Iris pigment epithelial cell (primary cell): Measurements from ENCODE around the gene RAB27B.
"Not testable (repeated sequence)": the region's sequence is repeated elsewhere in the genome, so short reads cannot be mapped to it uniquely, and the experiment has no call there.

Experiments
- DNase-seq: peaks from one replicate; pipeline ENCODE4 v3.0.0-alpha.2; 2011; ENCODE audit warnings: low read depth

Gene RAB27B

DNA sequence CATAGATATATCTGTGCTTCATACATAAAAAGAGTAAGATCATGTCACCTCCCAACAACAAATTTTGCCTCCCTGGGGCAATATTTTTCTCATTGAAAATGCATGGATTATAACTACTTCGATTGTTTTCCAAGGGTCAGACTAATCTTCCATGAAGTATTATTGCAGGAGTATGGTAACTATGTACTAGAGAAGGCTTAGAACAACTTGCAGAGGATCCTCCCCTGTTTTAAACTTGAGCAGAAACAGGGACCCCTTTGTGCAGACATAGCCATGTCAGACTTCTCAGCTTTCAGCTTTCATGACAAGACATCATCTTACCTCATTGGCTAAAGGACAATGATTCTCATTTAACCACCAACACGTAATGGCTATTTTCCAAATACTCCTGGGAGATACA lies 13.2 kb upstream of the RAB27B start:
- no peak for DNase-seq

DNA sequence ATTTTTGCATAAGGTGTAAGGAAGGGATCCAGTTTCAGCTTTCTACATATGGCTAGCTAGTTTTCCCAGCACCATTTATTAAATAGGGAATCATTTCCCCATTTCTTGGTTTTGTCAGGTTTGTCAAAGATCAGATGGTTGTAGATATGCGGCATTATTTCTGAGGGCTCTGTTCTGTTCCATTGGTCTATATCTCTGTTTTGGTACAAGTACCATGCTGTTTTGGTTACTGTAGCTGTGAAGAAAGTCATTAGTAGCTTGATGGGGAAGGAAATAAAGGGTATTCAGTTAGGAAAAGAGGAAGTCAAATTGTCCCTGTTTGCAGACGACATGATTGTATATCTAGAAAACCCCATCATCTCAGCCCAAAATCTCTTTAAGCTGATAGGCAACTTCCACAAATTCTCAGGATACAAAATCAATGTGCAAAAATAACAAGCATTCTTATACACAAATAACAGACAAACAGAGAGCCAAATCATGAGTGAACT lies 7.4 kb upstream of the RAB27B start:
- DNase-seq: not testable (repeated sequence)

DNA sequence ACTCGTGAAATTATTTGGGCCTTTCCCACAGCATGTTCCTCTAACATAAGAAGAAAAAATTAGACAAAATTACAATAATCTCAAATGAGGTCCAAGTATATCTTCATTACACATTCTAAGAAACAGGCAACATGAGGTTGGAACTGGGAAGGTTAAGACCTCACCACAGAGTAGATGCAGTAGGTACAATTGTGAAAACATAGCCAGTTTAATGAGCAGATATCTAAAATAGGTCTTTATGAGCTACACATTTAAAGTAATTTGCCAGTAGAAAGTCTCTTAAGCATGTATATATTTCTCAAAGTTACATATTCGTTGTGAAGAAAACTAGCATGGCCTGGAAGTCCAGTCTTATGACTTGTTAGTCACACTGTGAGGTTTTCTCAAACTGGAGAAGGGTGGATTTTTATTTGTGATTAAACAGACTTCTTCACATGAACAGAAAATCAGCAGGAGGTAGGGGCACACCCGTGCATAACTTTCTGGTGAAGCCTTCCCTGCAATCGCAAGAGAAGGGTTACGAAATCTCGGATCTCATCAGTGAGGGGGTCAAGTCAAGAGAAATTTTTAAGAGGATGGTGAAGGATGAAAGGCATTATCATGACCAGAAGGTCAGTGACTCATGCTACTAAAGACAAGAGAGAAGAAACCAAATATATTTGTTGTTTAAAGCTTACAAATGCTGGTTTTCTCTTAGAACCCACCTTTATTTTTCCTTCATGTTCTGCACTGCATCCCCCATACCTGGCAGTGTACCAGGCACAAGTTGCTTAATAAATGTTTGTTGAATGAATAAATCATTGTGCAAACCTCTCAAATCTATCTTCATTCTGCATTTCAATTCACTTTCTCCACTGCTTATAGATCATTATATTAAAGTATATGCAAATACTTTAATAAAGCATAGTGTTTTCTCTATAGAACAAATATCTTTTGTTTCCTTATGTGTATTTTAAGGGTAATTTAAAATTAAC lies 5.1 kb upstream of the RAB27B start:
- DNase-seq: peak; percentile 100

DNA sequence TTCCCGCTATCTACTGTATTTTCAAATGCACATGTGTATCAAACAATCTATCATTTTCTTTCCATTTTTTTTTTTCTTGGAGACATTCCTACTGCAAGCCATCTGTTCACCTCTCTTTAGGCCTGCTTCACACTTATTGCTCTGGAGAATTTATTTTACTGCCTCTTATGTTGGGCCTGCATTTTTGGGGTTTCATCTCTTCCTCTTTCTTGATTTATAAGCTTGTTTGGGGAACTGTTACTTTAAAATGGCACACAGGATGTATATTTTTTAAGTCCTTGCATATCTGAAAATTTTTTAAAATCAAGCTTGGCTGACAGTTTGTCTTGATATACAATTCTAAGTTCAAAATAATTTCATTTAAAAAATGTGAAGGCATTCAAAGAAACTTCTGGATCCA lies 3.5 kb upstream of the RAB27B start:
- DNase-seq: no peak

DNA sequence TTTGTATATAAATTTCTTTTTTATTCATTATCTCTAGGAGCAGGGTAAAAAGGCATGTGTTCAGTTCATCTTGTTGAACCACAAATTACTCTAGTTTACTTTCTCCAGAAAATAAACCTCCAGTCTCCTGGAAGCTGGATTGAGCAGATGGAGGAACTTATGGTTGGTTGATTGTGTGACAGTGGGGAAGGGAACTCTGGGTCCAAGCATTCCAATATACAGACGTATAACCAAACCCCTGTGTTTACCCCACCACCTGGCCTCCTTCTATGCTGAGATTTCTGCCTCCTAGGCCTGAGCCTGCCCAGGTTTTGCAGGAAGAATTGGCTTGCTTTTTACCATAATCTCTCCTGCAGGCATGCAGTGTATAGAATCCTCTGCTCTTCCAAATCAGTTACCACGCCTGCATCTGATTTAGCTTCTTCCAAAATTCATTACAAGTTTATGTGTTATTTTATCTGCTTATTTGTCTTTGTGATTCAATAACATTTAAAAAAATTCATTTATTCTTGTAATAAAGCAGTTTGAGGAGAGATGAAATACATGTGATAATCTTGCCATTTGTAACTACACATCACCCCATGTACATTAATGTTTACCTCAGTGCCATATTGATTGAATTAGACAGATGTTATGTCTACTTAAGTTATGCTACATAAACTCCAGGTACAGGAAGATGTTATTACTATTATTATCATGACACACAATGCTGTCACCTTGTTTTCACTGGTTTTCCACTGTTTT lies 2.5 kb upstream of the RAB27B start:
- DNase-seq: no peak

DNA sequence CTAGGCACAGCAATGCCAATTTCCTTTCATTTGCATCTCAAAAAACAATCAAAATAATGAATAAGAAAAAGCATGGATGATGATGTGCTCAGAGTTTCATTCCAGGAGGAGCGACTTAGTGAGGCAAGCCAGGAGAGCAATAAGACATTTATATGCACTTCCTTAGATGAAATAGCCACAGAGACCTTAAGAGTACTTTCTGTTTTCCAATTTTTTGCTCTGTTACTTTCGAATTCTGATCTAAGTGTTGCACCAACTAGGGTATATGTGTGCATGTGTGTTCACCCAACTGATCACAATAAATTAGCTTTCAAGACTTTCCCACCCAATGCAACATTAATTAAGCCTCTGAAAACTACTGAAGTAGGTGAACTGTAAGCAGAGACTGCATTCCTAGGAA lies 709 bp downstream of the RAB27B start:
- peak; percentile 50 for DNase-seq

DNA sequence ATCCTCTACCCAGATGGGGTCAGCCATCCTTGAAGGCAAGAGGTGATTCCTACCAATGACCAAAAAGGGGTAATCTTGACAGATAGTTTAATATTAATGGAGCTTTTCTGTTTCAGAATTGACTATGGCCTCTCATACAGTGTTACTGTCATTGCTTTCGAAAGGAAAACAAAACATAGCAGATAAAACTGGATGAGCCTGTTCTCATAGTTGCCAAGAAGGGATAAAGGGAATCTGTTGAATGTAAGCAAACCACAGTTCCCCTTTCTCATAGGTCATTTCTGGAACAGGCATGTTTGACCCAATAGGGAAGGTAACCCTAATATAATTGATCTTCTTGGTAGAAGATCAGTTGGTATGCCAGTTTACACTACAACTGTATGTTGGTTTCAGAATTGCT lies 1.6 kb downstream of the RAB27B start:
- peak; percentile 38 for DNase-seq

DNA sequence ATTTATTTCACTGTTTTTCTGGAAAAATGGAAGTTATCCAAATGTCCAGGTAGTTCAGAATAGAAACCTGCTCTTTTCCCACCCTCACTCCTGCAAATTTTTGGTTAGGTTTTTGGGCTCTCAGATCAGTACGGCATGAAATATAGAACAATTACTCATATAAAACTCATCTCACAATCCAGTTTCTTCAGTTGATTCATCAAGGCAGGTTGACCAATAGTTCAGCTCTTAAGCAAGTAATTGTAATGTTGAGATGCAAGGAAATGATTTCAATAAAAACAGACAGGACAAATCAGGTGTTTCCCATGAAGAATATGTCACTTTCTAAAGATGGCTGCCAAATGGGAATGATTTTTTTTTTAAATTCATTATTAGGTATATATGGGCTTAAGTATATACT lies 2.0 kb downstream of the RAB27B start:
- DNase-seq: peak; percentile 66

DNA sequence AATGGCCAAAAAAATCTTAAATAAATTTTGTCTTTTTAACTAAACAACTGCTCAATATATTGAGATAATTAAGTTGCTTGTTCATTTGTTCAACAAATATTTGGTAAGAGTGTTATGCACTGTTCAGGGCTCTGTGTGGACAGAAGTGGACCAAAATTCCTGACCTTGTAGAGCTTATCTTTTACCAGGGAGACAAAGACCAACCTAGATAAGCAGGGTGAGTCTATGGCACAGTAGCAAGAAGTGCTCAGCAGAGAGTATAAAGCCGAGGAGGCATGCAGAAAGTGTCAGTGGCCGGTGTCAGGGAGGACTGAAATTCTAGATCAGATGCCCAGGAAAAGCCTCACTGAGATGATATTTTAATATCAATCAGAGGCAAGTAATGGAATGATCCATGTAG lies 2.6 kb downstream of the RAB27B start:
- DNase-seq: no peak

DNA sequence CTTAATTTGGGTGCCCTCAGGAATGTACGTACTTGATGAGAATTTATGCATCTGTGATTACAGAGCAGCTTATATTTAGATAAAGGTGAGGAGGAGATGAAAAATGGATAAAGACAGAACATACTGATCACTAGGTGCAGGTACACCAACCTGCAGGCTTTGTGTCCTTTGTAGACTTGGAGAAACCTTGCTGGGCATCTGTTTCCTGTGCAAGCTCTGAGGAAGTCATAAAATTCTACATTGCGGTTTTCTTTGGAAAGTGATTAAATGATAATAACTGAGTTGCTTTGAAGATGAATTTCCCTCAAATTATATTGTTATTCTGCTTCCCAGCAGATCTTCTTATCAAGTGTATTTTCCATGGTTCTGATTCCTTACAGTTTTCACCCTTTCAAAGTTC lies 7.7 kb downstream of the RAB27B start:
- DNase-seq: no peak

DNA sequence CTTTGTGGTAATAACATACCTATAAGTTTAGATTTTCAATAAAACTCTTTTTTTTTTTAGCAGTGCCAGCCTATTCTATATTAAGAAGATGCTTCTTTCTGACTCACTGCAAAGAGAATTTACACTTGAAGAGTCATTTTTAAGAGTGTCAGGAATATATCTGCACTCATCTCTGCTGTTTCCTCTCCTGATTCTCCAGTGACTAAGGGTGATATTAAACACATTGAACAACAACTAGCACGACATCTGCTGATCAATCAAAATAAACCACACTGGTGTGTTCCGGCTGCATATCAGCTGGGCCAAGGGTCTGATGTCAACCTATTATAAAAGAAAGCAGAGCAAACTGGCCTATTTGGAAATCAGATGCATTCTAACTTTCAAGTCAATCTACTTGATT lies 15.0 kb downstream of the RAB27B start:
- peak; percentile 39 for DNase-seq

DNA sequence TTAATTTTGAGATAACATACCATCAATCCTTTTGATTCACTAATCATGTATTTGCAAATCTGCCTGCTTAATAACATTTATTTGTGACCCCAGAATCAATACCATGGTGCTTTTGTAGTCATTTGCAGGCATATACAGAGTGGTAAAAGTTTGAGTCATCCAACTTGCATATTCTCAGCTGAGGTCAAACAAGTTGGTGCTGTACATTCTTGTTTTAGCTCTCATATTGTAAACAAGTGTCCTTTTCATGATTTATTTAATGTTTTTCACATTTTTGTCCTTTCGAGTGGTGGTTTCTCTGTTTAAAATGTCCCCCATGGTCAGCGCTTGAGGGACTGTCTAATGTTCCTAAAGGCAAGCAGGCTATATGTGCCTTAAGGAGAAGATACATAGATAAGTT lies 17.5 kb downstream of the RAB27B start:
- DNase-seq: peak; percentile 87

DNA sequence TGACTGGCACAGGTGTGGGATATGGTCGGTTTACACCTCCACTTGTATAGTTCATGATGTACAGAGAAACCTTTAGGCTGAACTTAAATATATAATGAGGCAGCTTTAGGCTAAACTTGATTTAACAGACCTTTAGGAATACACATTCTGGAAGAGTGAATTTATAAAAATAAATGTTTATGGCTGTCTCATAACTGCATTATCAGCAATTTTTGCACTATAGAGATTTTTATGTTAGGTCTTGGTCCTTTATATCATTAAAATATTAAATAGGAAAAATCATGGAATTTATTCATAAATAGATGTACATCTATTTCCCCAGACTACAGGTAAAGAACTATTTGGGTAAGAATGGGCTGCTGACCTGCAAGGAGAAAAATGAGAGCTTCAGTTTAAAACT lies 19.8 kb downstream of the RAB27B start:
- no peak for DNase-seq

DNA sequence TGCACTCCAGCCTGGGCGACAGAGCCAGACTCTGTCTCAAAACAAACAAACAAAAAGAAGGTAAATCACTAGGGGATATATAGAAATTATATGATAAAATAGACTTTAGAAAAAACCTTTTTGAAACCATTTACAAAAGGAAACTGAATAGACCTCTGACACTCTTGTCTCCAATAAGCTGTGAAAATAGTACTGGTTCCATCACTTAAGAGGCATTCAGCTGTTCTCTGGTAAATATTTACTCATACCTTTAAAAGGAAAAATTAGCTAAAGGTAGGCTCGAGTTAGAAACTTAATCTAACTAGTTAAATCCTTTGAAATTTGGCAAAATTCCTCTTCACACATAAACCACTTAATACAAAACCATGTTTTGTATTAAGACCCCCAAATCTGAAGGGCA lies 21.4 kb downstream of the RAB27B start:
- no peak for DNase-seq

DNA sequence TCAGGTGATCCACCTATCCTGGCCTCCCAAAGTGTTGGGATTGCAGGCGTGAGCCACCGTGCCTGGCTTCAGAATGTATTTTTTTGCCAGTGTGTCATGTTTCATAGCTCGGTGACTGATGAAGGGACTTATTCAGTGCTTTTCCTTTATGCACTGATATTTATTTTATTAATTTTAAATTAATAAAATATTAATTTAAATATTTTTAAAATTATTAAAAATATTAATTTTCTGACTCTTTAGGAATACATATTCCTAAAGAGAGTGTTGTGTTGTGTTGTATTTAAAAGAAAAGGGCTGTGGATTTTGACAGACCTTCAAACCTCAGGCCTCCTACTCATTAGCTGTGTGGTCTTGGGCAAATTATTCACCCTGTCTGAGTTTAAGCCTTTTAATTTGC lies 22.3 kb downstream of the RAB27B start:
- DNase-seq: no peak

DNA sequence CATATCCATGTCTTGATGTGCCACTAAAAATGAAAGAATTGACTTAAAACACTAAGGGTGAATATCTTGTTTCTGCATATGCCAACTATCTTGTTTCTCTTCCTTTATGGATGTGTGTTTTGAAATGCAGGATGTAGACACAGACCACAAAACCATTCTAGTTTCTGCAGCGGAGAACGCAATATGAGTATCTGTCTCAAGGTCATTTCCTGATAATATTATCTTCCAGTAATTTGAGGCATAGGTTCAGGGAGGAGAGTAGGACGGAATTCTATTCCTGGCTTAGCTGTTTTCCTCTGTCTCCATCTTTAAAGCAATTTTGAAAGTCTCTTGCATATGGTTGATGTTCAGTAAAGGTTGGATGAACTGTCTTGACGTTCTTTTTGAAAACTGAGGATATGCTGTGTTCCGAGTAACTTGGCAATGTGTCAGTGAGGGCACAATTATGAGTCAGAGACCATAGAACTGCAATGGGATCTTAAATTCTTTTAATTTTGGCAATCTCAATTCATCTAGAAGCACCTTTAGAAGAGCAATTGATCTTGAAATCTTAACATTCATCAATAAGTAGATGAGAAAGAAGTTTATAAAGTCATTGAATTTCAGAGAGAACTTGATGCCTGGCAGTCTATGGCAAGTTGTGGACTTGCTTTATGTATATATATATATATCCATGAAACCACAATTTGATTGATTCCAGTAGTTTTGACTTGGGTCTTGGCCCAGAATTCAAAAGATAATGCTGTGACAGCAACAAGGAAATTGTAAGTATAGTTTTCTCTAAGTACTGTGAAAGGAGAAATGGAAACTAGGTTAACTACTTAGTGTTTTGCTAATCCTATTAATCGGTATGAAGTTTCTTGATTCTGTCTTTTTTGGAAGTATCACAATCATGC lies 24.8 kb downstream of the RAB27B start:
- peak; percentile 77 for DNase-seq

DNA sequence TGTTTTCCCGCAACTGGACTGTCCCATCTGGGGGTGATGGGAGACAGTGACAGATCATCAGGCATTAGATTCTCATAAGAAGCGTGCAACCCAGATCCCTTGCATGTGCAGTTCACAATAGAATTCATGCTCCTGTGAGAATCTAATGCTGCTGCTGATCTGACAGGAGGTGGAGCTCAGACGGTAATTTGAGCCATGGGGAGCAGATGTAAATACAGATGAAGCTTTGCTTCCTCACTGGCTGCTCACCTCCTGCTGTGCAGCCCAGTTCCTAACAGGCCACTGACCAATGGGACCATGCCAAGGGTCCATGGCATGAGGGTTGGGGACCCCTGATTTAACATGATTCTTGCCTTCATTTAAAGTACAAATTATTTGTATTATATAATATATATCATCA lies 26.8 kb downstream of the RAB27B start:
- not testable (repeated sequence) for DNase-seq

DNA sequence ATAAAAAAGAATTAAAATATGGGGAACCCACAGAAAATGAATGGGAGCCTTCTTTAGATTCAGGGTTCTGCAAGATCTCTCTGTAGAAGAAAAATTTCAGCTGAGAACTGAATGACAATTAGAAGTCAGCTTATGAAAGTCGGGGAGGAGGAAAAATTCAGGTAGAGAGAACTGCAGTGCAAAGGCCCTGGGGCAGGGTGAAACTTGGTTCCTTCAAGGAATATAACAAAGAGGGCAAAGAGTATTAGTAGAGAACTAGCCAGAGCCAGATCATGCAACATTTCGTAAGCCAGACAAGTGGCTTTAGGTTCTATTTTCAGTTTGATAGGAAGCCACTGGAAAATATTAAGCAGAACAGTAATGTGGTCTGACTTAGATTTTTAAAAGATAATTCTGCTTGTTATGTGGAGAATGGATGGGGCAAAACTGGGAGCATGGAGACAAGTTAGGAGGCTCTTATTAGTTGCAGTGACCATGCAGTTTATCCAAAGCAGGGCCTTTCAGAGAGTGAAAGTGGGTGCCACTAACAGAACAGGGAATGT lies 27.9 kb downstream of the RAB27B start:
- no peak for DNase-seq

DNA sequence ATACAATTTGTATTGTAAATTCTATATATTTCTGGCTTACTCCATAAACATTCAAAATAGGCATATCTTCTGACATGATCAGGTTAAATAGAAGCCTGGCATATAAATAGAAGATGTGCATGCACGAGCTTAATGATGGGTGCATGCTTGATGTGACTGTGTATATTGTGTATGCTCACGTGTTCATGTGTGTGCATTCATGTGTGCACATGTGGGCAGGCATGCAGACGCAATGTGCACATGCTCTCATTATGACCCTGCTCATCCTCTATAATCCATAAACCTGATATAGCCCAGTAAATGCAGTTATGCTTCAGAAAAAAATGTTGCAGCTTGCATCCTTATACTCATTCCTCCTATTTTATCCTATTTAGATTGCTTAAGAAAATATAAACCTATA lies 29.2 kb downstream of the RAB27B start:
- DNase-seq: no peak

DNA sequence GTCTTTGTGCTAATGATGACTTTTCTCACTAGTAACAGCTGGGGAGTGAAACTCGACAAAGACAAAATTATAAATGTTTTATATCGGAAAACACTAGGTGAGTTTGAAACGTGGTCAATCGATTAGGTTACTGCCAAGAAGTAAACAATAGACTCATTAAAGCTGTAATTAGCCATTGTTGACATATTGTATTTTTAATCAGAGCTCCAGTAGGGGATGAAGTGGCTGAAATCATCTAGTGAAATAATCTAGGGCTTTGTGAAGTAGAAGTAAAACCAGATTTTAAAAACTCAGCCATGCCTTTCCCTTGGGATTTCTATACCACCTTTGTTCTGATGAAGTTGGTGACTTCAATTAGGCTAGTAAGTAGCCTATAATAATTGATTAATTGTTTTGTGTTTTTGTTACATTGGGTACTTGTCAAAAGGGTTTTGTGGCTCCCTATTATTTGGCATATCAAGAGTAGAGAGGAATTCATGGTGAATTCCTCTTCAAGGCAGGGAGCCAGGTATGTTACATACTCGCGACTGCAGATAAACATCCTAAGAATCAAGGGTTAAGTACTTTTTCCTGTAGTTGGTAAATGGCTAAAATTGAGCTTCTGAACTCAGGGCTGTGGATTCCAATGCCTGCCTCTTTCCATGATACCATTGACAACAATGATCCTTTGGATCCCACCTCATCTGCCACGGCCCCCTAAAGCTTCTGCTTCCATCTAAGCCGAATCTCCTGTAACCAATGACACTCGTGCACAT lies 31.6 kb downstream of the RAB27B start:
- no peak for DNase-seq

DNA sequence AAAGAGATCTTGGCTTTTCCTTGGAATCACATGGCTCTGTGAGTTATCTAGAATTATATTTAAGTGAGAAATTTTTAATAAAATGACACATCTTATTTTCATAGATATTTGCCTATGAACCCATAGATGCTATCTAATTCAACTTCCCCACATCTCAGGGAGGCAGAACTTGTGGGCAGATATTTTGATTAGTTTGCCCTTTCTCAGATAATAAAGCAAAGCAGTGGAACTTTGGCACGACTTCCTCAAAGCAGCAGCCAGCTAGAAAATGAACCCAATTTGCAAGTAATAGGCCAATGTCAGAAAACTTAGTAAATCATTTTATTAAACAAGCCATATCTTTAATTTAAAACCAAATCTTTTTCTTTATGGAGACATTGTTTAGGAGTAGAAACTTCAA lies 32.7 kb downstream of the RAB27B start:
- DNase-seq: no peak
